A549 (cell line): Measurements from ENCODE around the gene CHMP2B. TPM values are rescaled to one million over a fixed set of nuclear protein-coding genes. Genes with fewer than 3 reads are reported as not detected.
A peak's percentile ranks its signal among the peaks of the same experiment; 100 is the strongest.

ENCODE experiments used
- ATAC-seq, 2 experiments: fragments of 200-7000 bp in 1 of 2; fragments of >200 bp in 1 of 2; cut with Nextera tagmentation in 1 of 2; cut with Tn5 transposase in 1 of 2; 3 replicates each; pipeline versions ENCODE4 v1.8.0 to v1.9.1; 2018 to 2020; ENCODE audit warnings: mild to moderate bottlenecking in 1 of 2, moderate library complexity in 1 of 2
- CTCF ChIA-PET: fragments of 300-600 bp; sonication (Branson Sonifier 250); formaldehyde crosslinking; extraction: SDS; loops from one replicate; lab custom pipeline; 2021; ENCODE audit warnings: antibody characterized with exemption, inconsistent platforms; lab: Yijun Ruan, JAX
- POLR2A ChIA-PET: fragments of 350-600 bp; formaldehyde crosslinking; extraction: SDS; loops from one replicate; lab custom pipeline; 2021; ENCODE audit warnings: antibody characterized with exemption, inconsistent platforms; lab: Yijun Ruan, JAX
- DNase-seq, 2 experiments: peaks; one replicate each; pipeline versions ENCODE4 v3.0.0 to v3.0.0-alpha.2; 2011 to 2016; ENCODE audit warnings: low read depth in 1 of 2, low spot score in 1 of 2
- FAIRE-seq: peaks from 2 replicates; lab custom pipeline; 2011; peaks lifted over from hg19 to GRCh38; lab: Jason Lieb, UNC
- H3K27ac ChIP-seq, 2 experiments: fragments of >200 bp; sonication (Bioruptor Twin); formaldehyde crosslinking; 3 replicates each; pipeline ENCODE4 v1.5.1; 2016 to 2017
- H3K4me1 ChIP-seq: fragments of >200 bp; sonication (Bioruptor Twin); formaldehyde crosslinking; 3 replicates; pipeline ENCODE4 v1.6.1; 2016
- H3K4me2 ChIP-seq: fragments of >200 bp; sonication (Bioruptor Twin); formaldehyde crosslinking; 3 replicates; pipeline ENCODE4 v1.6.1; 2016
- H3K4me3 ChIP-seq: fragments of >200 bp; sonication (Bioruptor Twin); formaldehyde crosslinking; 3 replicates; pipeline ENCODE4 v1.5.1; 2016
- H3K9me3 ChIP-seq: fragments of >200 bp; sonication (Bioruptor Twin); formaldehyde crosslinking; 3 replicates; pipeline ENCODE4 v1.6.1; 2016
- BHLHE40 ChIP-seq: IDR thresholded peaks from 2 replicates; pipeline ENCODE4 v1.6.1; 2012; ENCODE audit warnings: low read depth, low read length, inconsistent platforms
- CHD2 ChIP-seq: fragments of 150-350 bp; IDR thresholded peaks from 2 replicates; pipeline ENCODE4 v1.6.1; 2014; ENCODE audit warnings: low read length; ENCODE audit not compliant: partially characterized antibody
- EHF ChIP-seq: fragments of 250-450 bp; sonication (Bioruptor Pico); IDR thresholded peaks from 2 replicates; pipeline ENCODE4 v1.5.0; 2020; ENCODE audit warnings: mild to moderate bottlenecking
- EHMT2 ChIP-seq: fragments of 200-600 bp; sonication (generic); IDR thresholded peaks from 2 replicates; pipeline ENCODE4 v1.6.1; 2016; ENCODE audit warnings: antibody characterized with exemption, low read depth, mild to moderate bottlenecking, moderate library complexity
- FOSB ChIP-seq: fragments of 250-450 bp; sonication (Bioruptor Pico); IDR thresholded peaks from 2 replicates; pipeline ENCODE4 v1.5.0; 2020; ENCODE audit warnings: mild to moderate bottlenecking, moderate library complexity
- HDAC2 ChIP-seq: fragments of 200-600 bp; sonication (generic); IDR thresholded peaks from 2 replicates; pipeline ENCODE4 v1.6.1; 2016
- NFE2L2 ChIP-seq: fragments of 150-350 bp; conservative IDR thresholded peaks from 2 replicates; pipeline ENCODE4 v1.6.1; 2014; ENCODE audit warnings: low read length
- NR3C1 ChIP-seq: fragments of >200 bp; sonication (Bioruptor Twin); formaldehyde crosslinking; IDR thresholded peaks from 3 replicates; pipeline ENCODE4 v1.6.1; 2017
- PHF8 ChIP-seq: fragments of 200-600 bp; sonication (generic); IDR thresholded peaks from 2 replicates; pipeline ENCODE4 v1.6.1; 2016; ENCODE audit warnings: low read depth, mild to moderate bottlenecking, antibody characterized with exemption, moderate library complexity, borderline replicate concordance
- POLR2A ChIP-seq: IDR thresholded peaks from 2 replicates; pipeline ENCODE4 v1.6.1; 2012; ENCODE audit warnings: mild to moderate bottlenecking, low read length
- RAD21 ChIP-seq, 2 experiments: fragments of >200 bp in 1 of 2; sonication (Bioruptor Twin) in 1 of 2; formaldehyde crosslinking in 1 of 2; IDR thresholded peaks in 1 of 2; conservative IDR thresholded peaks in 1 of 2; 2 replicates in 1 of 2; 3 replicates in 1 of 2; pipeline ENCODE4 v1.6.1; 2012 to 2018; ENCODE audit warnings: inconsistent platforms in 1 of 2
- RCOR1 ChIP-seq: fragments of 150-350 bp; IDR thresholded peaks from 2 replicates; pipeline ENCODE4 v1.6.1; 2014; ENCODE audit warnings: antibody characterized with exemption, low read length, low read depth
- SMC3 ChIP-seq: fragments of >200 bp; sonication (Bioruptor Twin); formaldehyde crosslinking; IDR thresholded peaks from 3 replicates; pipeline ENCODE4 v1.6.1; 2018; ENCODE audit warnings: inconsistent platforms
- ZC3H11A ChIP-seq: fragments of 450-650 bp; IDR thresholded peaks from 2 replicates; pipeline ENCODE4 v1.6.1; 2014; ENCODE audit warnings: antibody characterized with exemption, mild to moderate bottlenecking
- WGBS: methylation state at CpG from one replicate; pipeline ENCODE4 v1.1.6; 2017; ENCODE audit errors: missing lambda C conversion rate; 5-methylcytosine and 5-hydroxymethylcytosine counted together
- polyA plus RNA-seq, 4 experiments: library from polyadenylated mRNA; depleted of rRNA in 3 of 4; stranded (reverse); fragments of >200 nt; fragmentation: RNase III in 1 of 4; extraction: RNeasy Plus Mini Kit Qiagen cat#74134 plus additional on column Dnase treatment in 1 of 4; gene quantifications; 2 replicates in 3 of 4; 3 replicates in 1 of 4; pipeline ENCODE4 v1.2.3, GENCODE V29; 2011 to 2017
- TF ChIP-seq, protein P1 (sequence below): fragments of 200-600 bp; sonication (generic); IDR thresholded peaks from 2 replicates; pipeline ENCODE4 v1.6.1; 2016; ENCODE audit warnings: antibody characterized with exemption, mild to moderate bottlenecking, moderate library complexity
- TF ChIP-seq, protein P2 (sequence below): fragments of >200 bp; sonication (Bioruptor Twin); formaldehyde crosslinking; IDR thresholded peaks from 3 replicates; pipeline ENCODE4 v1.6.1; 2016
- TF ChIP-seq, protein P3 (sequence below): IDR thresholded peaks from 2 replicates; pipeline ENCODE4 v1.6.1; 2012
- TF ChIP-seq, protein P4 (sequence below): fragments of 150-350 bp; IDR thresholded peaks from 2 replicates; pipeline ENCODE4 v1.6.1; 2014; ENCODE audit warnings: low read depth, mild to moderate bottlenecking, low read length
- TF ChIP-seq, protein P5 (sequence below): fragments of >200 bp; sonication (Bioruptor Twin); formaldehyde crosslinking; IDR thresholded peaks from 3 replicates; pipeline ENCODE4 v1.5.1; 2016

Gene CHMP2B
- polyA plus RNA-seq, 2 of the 4 experiments (the other 2 are of a cell fraction): 57.2 to 85.8 TPM

- no peak for ATAC-seq
- POLR2A ChIA-PET: no interaction called here
- no peak overlapping the region for H3K4me3 ChIP-seq
- CTCF ChIA-PET: interaction anchor here (1.4 to 1.7 kb wide), 2 partner anchors 11 to 756 kb away, joined by 3 to 8 read pairs; no protein-coding TSS in a partner anchor
- 90% methylated on average over 1 of the region's 1 CpG for WGBS
- no peak for TF ChIP-seq ZC3H11A
- no peak for TF ChIP-seq NR3C1
- no peak for TF ChIP-seq CHD2
- TF ChIP-seq, protein P1, sequence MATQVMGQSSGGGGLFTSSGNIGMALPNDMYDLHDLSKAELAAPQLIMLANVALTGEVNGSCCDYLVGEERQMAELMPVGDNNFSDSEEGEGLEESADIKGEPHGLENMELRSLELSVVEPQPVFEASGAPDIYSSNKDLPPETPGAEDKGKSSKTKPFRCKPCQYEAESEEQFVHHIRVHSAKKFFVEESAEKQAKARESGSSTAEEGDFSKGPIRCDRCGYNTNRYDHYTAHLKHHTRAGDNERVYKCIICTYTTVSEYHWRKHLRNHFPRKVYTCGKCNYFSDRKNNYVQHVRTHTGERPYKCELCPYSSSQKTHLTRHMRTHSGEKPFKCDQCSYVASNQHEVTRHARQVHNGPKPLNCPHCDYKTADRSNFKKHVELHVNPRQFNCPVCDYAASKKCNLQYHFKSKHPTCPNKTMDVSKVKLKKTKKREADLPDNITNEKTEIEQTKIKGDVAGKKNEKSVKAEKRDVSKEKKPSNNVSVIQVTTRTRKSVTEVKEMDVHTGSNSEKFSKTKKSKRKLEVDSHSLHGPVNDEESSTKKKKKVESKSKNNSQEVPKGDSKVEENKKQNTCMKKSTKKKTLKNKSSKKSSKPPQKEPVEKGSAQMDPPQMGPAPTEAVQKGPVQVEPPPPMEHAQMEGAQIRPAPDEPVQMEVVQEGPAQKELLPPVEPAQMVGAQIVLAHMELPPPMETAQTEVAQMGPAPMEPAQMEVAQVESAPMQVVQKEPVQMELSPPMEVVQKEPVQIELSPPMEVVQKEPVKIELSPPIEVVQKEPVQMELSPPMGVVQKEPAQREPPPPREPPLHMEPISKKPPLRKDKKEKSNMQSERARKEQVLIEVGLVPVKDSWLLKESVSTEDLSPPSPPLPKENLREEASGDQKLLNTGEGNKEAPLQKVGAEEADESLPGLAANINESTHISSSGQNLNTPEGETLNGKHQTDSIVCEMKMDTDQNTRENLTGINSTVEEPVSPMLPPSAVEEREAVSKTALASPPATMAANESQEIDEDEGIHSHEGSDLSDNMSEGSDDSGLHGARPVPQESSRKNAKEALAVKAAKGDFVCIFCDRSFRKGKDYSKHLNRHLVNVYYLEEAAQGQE: no peak
- TF ChIP-seq, protein P2, sequence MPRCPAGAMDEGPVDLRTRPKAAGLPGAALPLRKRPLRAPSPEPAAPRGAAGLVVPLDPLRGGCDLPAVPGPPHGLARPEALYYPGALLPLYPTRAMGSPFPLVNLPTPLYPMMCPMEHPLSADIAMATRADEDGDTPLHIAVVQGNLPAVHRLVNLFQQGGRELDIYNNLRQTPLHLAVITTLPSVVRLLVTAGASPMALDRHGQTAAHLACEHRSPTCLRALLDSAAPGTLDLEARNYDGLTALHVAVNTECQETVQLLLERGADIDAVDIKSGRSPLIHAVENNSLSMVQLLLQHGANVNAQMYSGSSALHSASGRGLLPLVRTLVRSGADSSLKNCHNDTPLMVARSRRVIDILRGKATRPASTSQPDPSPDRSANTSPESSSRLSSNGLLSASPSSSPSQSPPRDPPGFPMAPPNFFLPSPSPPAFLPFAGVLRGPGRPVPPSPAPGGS: no peak
- TF ChIP-seq, protein P3, sequence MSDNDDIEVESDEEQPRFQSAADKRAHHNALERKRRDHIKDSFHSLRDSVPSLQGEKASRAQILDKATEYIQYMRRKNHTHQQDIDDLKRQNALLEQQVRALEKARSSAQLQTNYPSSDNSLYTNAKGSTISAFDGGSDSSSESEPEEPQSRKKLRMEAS: no peak
- no peak for TF ChIP-seq POLR2A
- no peak for TF ChIP-seq FOSB (CRISPR knock-in tag)
- no peak for TF ChIP-seq EHMT2
- no peak for TF ChIP-seq BHLHE40
- TF ChIP-seq EHF (CRISPR knock-in tag): no peak
- TF ChIP-seq, protein P4, sequence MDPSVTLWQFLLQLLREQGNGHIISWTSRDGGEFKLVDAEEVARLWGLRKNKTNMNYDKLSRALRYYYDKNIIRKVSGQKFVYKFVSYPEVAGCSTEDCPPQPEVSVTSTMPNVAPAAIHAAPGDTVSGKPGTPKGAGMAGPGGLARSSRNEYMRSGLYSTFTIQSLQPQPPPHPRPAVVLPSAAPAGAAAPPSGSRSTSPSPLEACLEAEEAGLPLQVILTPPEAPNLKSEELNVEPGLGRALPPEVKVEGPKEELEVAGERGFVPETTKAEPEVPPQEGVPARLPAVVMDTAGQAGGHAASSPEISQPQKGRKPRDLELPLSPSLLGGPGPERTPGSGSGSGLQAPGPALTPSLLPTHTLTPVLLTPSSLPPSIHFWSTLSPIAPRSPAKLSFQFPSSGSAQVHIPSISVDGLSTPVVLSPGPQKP: no peak
- no peak for TF ChIP-seq RCOR1
- peak overlapping the region in 1 of 2 experiments; percentile 22; a peak in 1 of 6 replicates for H3K27ac ChIP-seq
- FAIRE-seq: no peak
- no peaks in the 10 kb centered on the region for H3K9me3 ChIP-seq
- DNase-seq: no peak
- peaks cover 36% of the 10 kb centered on the region for H3K4me1 ChIP-seq
- peak overlapping the region; percentile 23; the same call in 2 of the 3 replicates for H3K4me2 ChIP-seq
Measured at GRCh38 chr3:87248831-87249230, 21.7 kb downstream of the CHMP2B start.

DNA sequence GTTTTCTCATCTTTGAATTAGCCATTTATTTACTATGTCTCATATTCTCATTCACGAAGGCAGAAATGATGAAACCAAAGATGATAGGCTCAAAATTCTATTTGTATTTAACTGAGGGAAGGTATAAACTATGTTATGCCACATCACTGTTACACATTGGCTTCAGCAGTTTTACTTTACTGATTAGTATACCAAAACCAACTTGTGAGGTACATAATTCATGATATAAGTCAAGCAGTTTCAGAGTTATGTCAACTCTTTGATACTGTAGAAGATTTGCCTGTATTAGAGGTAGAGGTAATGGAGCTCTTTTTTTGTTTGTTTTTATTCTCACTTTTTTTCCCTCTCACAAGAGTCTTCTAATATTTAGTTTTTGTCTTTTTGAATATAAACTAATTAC, 22.9 kb downstream of the CHMP2B start:
- peaks cover 36% of the 10 kb centered on the region for H3K4me1 ChIP-seq
- DNase-seq (no peak), FAIRE-seq (peak; percentile 7), ATAC-seq (no peak)
- no peak overlapping the region for H3K4me2 ChIP-seq
- H3K4me3 ChIP-seq: no peak overlapping the region
- ChIA-PET CTCF (interaction anchor here (0.8 kb wide), 1 partner anchor 10 kb away, joined by 3 read pairs; no protein-coding TSS in a partner anchor), POLR2A (no interaction called here)
- H3K27ac ChIP-seq: no peak overlapping the region
- no peaks in the 10 kb centered on the region for H3K9me3 ChIP-seq
- 79% methylated on average over 1 of the region's 1 CpG for WGBS
- TF ChIP-seq NFE2L2 (no peak), BHLHE40 (no peak), PHF8 (no peak)

DNA sequence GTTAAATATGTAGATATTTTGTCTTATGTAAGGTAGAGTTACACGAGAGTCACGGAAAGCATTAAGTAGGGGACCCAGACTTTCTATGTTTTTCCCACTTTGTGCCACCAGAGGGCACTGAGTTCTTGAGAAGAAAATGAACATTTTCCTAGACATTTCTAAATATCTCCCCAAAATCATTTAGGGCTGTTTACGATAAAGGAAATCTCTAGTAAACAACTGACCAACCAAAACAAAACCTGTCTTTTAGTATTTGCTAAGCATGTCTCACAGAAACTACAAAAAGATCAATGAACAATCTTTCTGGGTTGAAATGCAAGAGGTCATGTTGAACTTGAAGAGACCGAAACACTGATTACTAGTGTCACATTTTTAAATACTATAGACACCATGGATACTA, 33.2 kb downstream of the CHMP2B start:
- no peaks in the 10 kb centered on the region for H3K9me3 ChIP-seq
- 28% methylated on average over 4 of the region's 4 CpGs for WGBS
- ChIA-PET POLR2A (no interaction called here), CTCF (interaction anchor here (0.6 to 3.7 kb wide), 33 partner anchors 8 to 782 kb away, joined by 3 to 29 read pairs (median 4); partner anchors contain the start of genes HTR1F and POU1F1)
- DNase-seq (peak; percentile 28 to 74), FAIRE-seq (peak; percentile 36), ATAC-seq (peak in 1 of 2 experiments; percentile 70; a peak in 3 of 6 replicates)
- no peak overlapping the region for H3K4me3 ChIP-seq
- peak overlapping the region; percentile 42 to 65; a peak in 5 of 6 replicates for H3K27ac ChIP-seq
- H3K4me2 ChIP-seq: peak overlapping the region; percentile 61
- peaks cover 43% of the 10 kb centered on the region for H3K4me1 ChIP-seq
- TF ChIP-seq, protein P5, sequence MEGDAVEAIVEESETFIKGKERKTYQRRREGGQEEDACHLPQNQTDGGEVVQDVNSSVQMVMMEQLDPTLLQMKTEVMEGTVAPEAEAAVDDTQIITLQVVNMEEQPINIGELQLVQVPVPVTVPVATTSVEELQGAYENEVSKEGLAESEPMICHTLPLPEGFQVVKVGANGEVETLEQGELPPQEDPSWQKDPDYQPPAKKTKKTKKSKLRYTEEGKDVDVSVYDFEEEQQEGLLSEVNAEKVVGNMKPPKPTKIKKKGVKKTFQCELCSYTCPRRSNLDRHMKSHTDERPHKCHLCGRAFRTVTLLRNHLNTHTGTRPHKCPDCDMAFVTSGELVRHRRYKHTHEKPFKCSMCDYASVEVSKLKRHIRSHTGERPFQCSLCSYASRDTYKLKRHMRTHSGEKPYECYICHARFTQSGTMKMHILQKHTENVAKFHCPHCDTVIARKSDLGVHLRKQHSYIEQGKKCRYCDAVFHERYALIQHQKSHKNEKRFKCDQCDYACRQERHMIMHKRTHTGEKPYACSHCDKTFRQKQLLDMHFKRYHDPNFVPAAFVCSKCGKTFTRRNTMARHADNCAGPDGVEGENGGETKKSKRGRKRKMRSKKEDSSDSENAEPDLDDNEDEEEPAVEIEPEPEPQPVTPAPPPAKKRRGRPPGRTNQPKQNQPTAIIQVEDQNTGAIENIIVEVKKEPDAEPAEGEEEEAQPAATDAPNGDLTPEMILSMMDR: peak; percentile 78
- no peak for TF ChIP-seq HDAC2
- TF ChIP-seq RAD21 (conservative IDR thresholded peaks at IDR 0.05 in 1 of 2, IDR thresholded peaks at IDR 0.05 in 1 of 2): peak; percentile 78 to 80
- TF ChIP-seq SMC3: peak; percentile 84
